Measurements from ENCODE around the gene GNG3.

- TF ChIP-seq CTCF (conservative IDR thresholded peaks at IDR 0.05; ENCODE audit: low read depth in 2 of 2): no peak
- TF ChIP-seq STAT1 (IDR thresholded peaks at IDR 0.05; ENCODE audit: unreplicated experiment): no peak
- no peak for TF ChIP-seq POLR2AphosphoS5 (IDR thresholded peaks at IDR 0.05; ENCODE audit: low read depth)
- no peak for TF ChIP-seq REST (IDR thresholded peaks at IDR 0.05; ENCODE audit: unreplicated experiment)
- no peak for TF ChIP-seq EZH2 (IDR thresholded peaks at IDR 0.05; ENCODE audit: low read depth, unreplicated experiment)
- no peak for TF ChIP-seq ZNF331 (CRISPR knock-in tag; IDR thresholded peaks at IDR 0.05; ENCODE audit: low read depth)
Measured at GRCh38 chr11:62747475-62748160, 40.1 kb downstream of the GNG3 start.

Data from GM23338 (cell line).